ENCODE data around the gene NTSR2. TPM values are rescaled to one million over a fixed set of nuclear protein-coding genes. Genes with fewer than 3 reads are reported as not detected.

NTSR2 gene
- total and polyA plus RNA-seq, 2 of the 8 experiments (the other 6 are each of a cell fraction or from before 2014, with no cell fraction given): 0.05 TPM; not detected in 1

GRCh38 chr2:11622611-11623010, 47.4 kb downstream of the NTSR2 start (continued):
- TF ChIP-seq CHD7 (IDR thresholded peaks at IDR 0.05; ENCODE audit: insufficient replicate concordance, low read length): no peak
- no peak for TF ChIP-seq RAD21 (IDR thresholded peaks at IDR 0.05 in 1 of 2, conservative IDR thresholded peaks at IDR 0.05 in 1 of 2; ENCODE audit: low read depth in 2 of 2, low read length in 2 of 2)
- TF ChIP-seq SIX5 (IDR thresholded peaks at IDR 0.05; ENCODE audit: low read depth, low read length): no peak
- TF ChIP-seq JUND (IDR thresholded peaks at IDR 0.05; ENCODE audit: low read length): no peak
- no peak for TF ChIP-seq YY1 (IDR thresholded peaks at IDR 0.05; ENCODE audit: low read depth, low read length)
- TF ChIP-seq BACH1 (IDR thresholded peaks at IDR 0.05; ENCODE audit: low read length): no peak
- no peak for TF ChIP-seq CBX5 (IDR thresholded peaks at IDR 0.05; ENCODE audit: low read depth, low read length)
- no peak for TF ChIP-seq TBP (IDR thresholded peaks at IDR 0.05; ENCODE audit: low read depth, low read length)
- TF ChIP-seq ASH2L (IDR thresholded peaks at IDR 0.05; ENCODE audit: low read length): no peak
- no peak for TF ChIP-seq MAX (IDR thresholded peaks at IDR 0.05)
- no peak for TF ChIP-seq HDAC2 (IDR thresholded peaks at IDR 0.05; ENCODE audit: borderline replicate concordance in 1 of 2, low read depth in 2 of 2, low read length in 2 of 2)
